ENCODE data around the gene GEMIN4. TPM values are rescaled to one million over a fixed set of nuclear protein-coding genes. Genes with fewer than 3 reads are reported as not detected.
"Not testable (repeated sequence)": the region's sequence is repeated elsewhere in the genome, so short reads cannot be mapped to it uniquely, and the experiment has no call there.

The GEMIN4 gene
- polyA plus RNA-seq, 1 experiment, result 9.3 TPM

- CTCF ChIA-PET, result interaction anchor here (0.6 kb wide), 1 partner anchor 138 kb away, joined by 3 read pairs; no protein-coding TSS in a partner anchor
- Histone ChIP-seq H3K4me3 (ENCODE audit: low read depth, low read length) (no peak overlapping the region), H3K27ac (ENCODE audit: low read depth, low read length) (no peak overlapping the region), H3K27me3 (ENCODE audit: control insufficient read depth, insufficient read depth, low read length) (no peaks in the 10 kb centered on the region), H3K9me3 (ENCODE audit: control insufficient read depth, insufficient read depth, low read length) (no peaks in the 10 kb centered on the region)
- DNase-seq (ENCODE audit: low read depth, low spot score), result no peak
- TF ChIP-seq CTCF (IDR thresholded peaks at IDR 0.05; ENCODE audit: low read depth, low read length), result no peak
- POLR2A ChIA-PET, result no interaction called here
Observed at GRCh38 chr17:773016-773415, 21.0 kb upstream of the GEMIN4 start.

GRCh38 chr17:767076-767475 is 15.0 kb upstream of the GEMIN4 start:
- Histone ChIP-seq H3K9me3 (ENCODE audit: control insufficient read depth, insufficient read depth, low read length) (no peaks in the 10 kb centered on the region), H3K27me3 (ENCODE audit: control insufficient read depth, insufficient read depth, low read length) (no peaks in the 10 kb centered on the region), H3K4me3 (ENCODE audit: low read depth, low read length) (no peak overlapping the region), H3K27ac (ENCODE audit: low read depth, low read length) (no peak overlapping the region)
- ChIA-PET CTCF (no interaction called here), POLR2A (no interaction called here)
- no peak for TF ChIP-seq CTCF (IDR thresholded peaks at IDR 0.05; ENCODE audit: low read depth, low read length)
- DNase-seq (ENCODE audit: low read depth, low spot score), result no peak

- H3K4me3 ChIP-seq (ENCODE audit: low read depth, low read length), result no peak overlapping the region
- H3K27ac ChIP-seq (ENCODE audit: low read depth, low read length), result no peak overlapping the region
- ChIA-PET POLR2A (no interaction called here), CTCF (interaction anchor here (0.7 kb wide), 1 partner anchor 221 kb away, joined by 3 read pairs; no protein-coding TSS in a partner anchor)
- no peak for DNase-seq (ENCODE audit: low read depth, low spot score)
- no peaks in the 10 kb centered on the region; the same call in 1 of the 2 replicates for H3K9me3 ChIP-seq (ENCODE audit: control insufficient read depth, insufficient read depth, low read length)
- no peak for TF ChIP-seq CTCF (IDR thresholded peaks at IDR 0.05; ENCODE audit: low read depth, low read length)
- H3K27me3 ChIP-seq (ENCODE audit: control insufficient read depth, insufficient read depth, low read length), result no peaks in the 10 kb centered on the region
Observed at GRCh38 chr17:760371-760770, 8.3 kb upstream of the GEMIN4 start.

GRCh38 chr17:759964-760363 is 7.9 kb upstream of the GEMIN4 start:
- DNase-seq (ENCODE audit: low read depth, low spot score), result no peak
- Histone ChIP-seq H3K27me3 (ENCODE audit: control insufficient read depth, insufficient read depth, low read length) (no peaks in the 10 kb centered on the region), H3K27ac (ENCODE audit: low read depth, low read length) (no peak overlapping the region), H3K9me3 (ENCODE audit: control insufficient read depth, insufficient read depth, low read length) (no peaks in the 10 kb centered on the region; the same call in 1 of the 2 replicates), H3K4me3 (ENCODE audit: low read depth, low read length) (no peak overlapping the region)
- ChIA-PET POLR2A (no interaction called here), CTCF (interaction anchor here (0.7 kb wide), 1 partner anchor 221 kb away, joined by 3 read pairs; no protein-coding TSS in a partner anchor)
- TF ChIP-seq CTCF (IDR thresholded peaks at IDR 0.05; ENCODE audit: low read depth, low read length), result no peak

- POLR2A ChIA-PET, result not testable (repeated sequence)
Observed at GRCh38 chr17:756010-756567, 4.0 kb upstream of the GEMIN4 start.

GRCh38 chr17:755319-755961 is 3.4 kb upstream of the GEMIN4 start:
- H3K9me3 ChIP-seq (ENCODE audit: control insufficient read depth, insufficient read depth, low read length); H3K27me3 ChIP-seq (ENCODE audit: control insufficient read depth, insufficient read depth, low read length); DNase-seq (ENCODE audit: low read depth, low spot score); POLR2A ChIA-PET; H3K4me3 ChIP-seq (ENCODE audit: low read depth, low read length); H3K27ac ChIP-seq (ENCODE audit: low read depth, low read length): not testable (repeated sequence)
- CTCF ChIA-PET, result interaction anchor here (1.0 to 1.6 kb wide), 2 partner anchors 226 to 301 kb away, joined by 3 to 6 read pairs; no protein-coding TSS in a partner anchor

More at GRCh38 chr17:756010-756567, 4.0 kb upstream of the GEMIN4 start:
- DNase-seq (ENCODE audit: low read depth, low spot score); H3K9me3 ChIP-seq (ENCODE audit: control insufficient read depth, insufficient read depth, low read length); H3K27me3 ChIP-seq (ENCODE audit: control insufficient read depth, insufficient read depth, low read length); CTCF ChIA-PET; H3K4me3 ChIP-seq (ENCODE audit: low read depth, low read length); H3K27ac ChIP-seq (ENCODE audit: low read depth, low read length): not testable (repeated sequence)

Measured in AG04450 (cell line).